ENCODE results near the gene NOC3L. TPM values are rescaled to one million over a fixed set of nuclear protein-coding genes. Genes with fewer than 3 reads are reported as not detected.

The NOC3L gene
- total and polyA plus RNA-seq, 2 donors (not counting 3 experiments of a cell fraction or from before 2014, with no cell fraction given): 4.3 to 20.5 TPM

GRCh38 chr10:94334857-94335256 is 27.9 kb downstream of the NOC3L start:
- Histone ChIP-seq H3K4me3 (replicated peaks in 1 of 3; ENCODE audit: insufficient read depth in 1 of 3, low read depth in 1 of 3, low read length in 3 of 3) (no peak overlapping the region), H3K4me2 (ENCODE audit: insufficient read depth, low read length) (no peak overlapping the region), H3K9me1 (replicated peaks; ENCODE audit: control insufficient read depth, extremely low read depth, insufficient read depth, low read length) (no peaks in the 10 kb centered on the region), H3K9ac (replicated peaks; ENCODE audit: extremely low read depth, insufficient read depth, low read length) (no peak overlapping the region), H3K36me3 (ENCODE audit: control insufficient read depth in 2 of 2, extremely low read depth in 1 of 2, insufficient read depth in 2 of 2, low read length in 2 of 2) (peaks cover 8 to 31% of the 10 kb centered on the region in 2 experiments), H3K79me2 (ENCODE audit: control insufficient read depth, insufficient read depth, low read length) (no peaks in the 10 kb centered on the region), H3K27ac (ENCODE audit: insufficient read depth, low read depth, low read length) (no peak overlapping the region), H3K27me3 (ENCODE audit: control insufficient read depth in 2 of 2, insufficient read depth in 2 of 2, low read length in 2 of 2) (no peaks in the 10 kb centered on the region), H2AFZ (ENCODE audit: low read depth, low read length) (no peak overlapping the region), H3K9me3 (replicated peaks; ENCODE audit: control insufficient read depth, insufficient read depth, low read length) (no peaks in the 10 kb centered on the region), H3K4me1 (ENCODE audit: control insufficient read depth, extremely low read depth, insufficient read depth, low read length) (no peaks in the 10 kb centered on the region), H4K20me1 (replicated peaks; ENCODE audit: control insufficient read depth, extremely low read depth, insufficient read depth, low read length) (no peaks in the 10 kb centered on the region)
- no TSS peak for BruUV-seq (replicated peaks)
- FAIRE-seq (no peak), DNase-seq (ENCODE audit: low read depth, low spot score) (no peak)
- dilution Hi-C loops (cut with MboI; ENCODE audit: extremely low pct_ligation_motif_present, low sequenced_read_pairs) (no loop called here), intact Hi-C loops (cut with micrococcal nuclease) (no loop called here)
- ChIA-PET POLR2A (no interaction called here), CTCF (interaction anchor here (0.9 to 1.6 kb wide), 2 partner anchors 14 to 109 kb away, joined by 4 to 6 read pairs; no protein-coding TSS in a partner anchor)
- TF ChIP-seq JUN (IDR thresholded peaks at IDR 0.05; ENCODE audit: borderline replicate concordance, insufficient read depth, insufficient read length, low read depth) (no peak), CTCF (IDR thresholded peaks at IDR 0.05; ENCODE audit: extremely low read depth in 1 of 2, insufficient read depth in 1 of 2, low read depth in 1 of 2, low read length in 2 of 2) (no peak), FOS (IDR thresholded peaks at IDR 0.05; ENCODE audit: borderline replicate concordance, insufficient read depth, low read length) (no peak), EZH2 (IDR thresholded peaks at IDR 0.05; ENCODE audit: borderline replicate concordance, low read depth, low read length, severe bottlenecking) (no peak), MYC (IDR thresholded peaks at IDR 0.05; ENCODE audit: low read depth, low read length) (no peak), POLR2A (IDR thresholded peaks at IDR 0.05; ENCODE audit: low read depth, low read length) (no peak), POLR2AphosphoS5 (IDR thresholded peaks at IDR 0.05; ENCODE audit: insufficient read depth, low read depth, low read length) (no peak), GATA2 (IDR thresholded peaks at IDR 0.05; ENCODE audit: insufficient read depth, insufficient read length, low read depth, low read length) (no peak)
- TF ChIP-seq, protein P1, sequence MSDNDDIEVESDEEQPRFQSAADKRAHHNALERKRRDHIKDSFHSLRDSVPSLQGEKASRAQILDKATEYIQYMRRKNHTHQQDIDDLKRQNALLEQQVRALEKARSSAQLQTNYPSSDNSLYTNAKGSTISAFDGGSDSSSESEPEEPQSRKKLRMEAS (IDR thresholded peaks at IDR 0.05; ENCODE audit: insufficient read depth, insufficient read length): no peak

Data from endothelial cell of umbilical vein (primary cell).